DND-41 (cell line): ENCODE data around the gene PCGF3.

Source experiments
- EZH2 ChIP-seq: IDR thresholded peaks from 3 replicates; pipeline ENCODE4 v1.6.1; 2012; ENCODE audit warnings: borderline replicate concordance, low read depth, mild to moderate bottlenecking, moderate library complexity, low read length, inconsistent platforms; ENCODE audit not compliant: severe bottlenecking
- TF ChIP-seq, protein P1 (sequence below): IDR thresholded peaks from 2 replicates; pipeline ENCODE4 v1.5.1; 2012; ENCODE audit warnings: borderline replicate concordance, low read length, moderate library complexity, mild to moderate bottlenecking; ENCODE audit not compliant: poor library complexity, severe bottlenecking; ENCODE audit errors: extremely low read depth

DNA sequence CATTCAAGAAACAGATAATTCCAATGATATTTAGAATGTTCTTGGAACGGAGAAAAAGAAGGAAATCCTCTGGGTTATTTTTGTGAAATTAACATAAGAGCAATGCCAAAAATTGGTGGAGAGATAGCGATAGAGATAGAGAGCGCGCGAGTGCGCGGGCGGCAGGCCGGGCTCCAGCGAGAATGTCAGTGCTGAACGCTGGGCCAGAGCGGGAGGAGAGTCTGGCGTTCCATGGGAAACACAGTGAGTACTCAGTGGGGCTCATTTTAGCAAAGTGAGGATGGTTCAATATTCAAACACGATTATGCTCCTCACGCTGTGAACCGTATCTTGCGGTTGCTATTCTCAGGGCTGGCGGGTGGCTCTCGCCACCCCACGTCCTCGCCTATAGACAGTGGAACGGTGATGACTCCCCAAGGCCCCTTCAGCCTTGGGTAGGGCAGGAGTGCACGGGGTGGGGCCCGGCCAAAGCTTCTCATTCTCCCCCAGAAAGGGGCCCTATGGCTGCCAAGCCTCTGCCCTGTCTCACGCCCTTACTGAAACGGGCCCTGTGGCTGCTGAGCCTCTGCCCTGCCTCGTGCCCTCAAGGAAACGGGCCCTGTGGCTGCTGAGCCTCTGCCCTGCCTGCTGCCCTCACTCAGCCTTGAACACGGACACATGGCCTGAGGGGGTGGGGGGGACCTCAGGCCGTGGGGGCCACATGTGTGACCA, 103.4 kb downstream of the PCGF3 start:
- TF ChIP-seq, protein P1, sequence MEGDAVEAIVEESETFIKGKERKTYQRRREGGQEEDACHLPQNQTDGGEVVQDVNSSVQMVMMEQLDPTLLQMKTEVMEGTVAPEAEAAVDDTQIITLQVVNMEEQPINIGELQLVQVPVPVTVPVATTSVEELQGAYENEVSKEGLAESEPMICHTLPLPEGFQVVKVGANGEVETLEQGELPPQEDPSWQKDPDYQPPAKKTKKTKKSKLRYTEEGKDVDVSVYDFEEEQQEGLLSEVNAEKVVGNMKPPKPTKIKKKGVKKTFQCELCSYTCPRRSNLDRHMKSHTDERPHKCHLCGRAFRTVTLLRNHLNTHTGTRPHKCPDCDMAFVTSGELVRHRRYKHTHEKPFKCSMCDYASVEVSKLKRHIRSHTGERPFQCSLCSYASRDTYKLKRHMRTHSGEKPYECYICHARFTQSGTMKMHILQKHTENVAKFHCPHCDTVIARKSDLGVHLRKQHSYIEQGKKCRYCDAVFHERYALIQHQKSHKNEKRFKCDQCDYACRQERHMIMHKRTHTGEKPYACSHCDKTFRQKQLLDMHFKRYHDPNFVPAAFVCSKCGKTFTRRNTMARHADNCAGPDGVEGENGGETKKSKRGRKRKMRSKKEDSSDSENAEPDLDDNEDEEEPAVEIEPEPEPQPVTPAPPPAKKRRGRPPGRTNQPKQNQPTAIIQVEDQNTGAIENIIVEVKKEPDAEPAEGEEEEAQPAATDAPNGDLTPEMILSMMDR = no peak
- no peak for TF ChIP-seq EZH2
